GM23338 (cell line): ENCODE results near the gene HOXC5. TPM values are rescaled to one million over a fixed set of nuclear protein-coding genes. Genes with fewer than 3 reads are reported as not detected.

Experiments
- ATAC-seq: fragments of 200-7000 bp; cut with Tn5 transposase; 3 replicates; pipeline ENCODE4 v1.9.1; 2020
- DNase-seq: peaks from one replicate; pipeline ENCODE4 v3.0.0-alpha.2; 2015; ENCODE audit warnings: low spot score
- H2AFZ ChIP-seq: fragments of 200-600 bp; sonication (generic); 2 replicates; pipeline ENCODE4 v1.8.0; 2016; ENCODE audit warnings: antibody characterized with exemption, mild to moderate bottlenecking, moderate library complexity
- H3F3A ChIP-seq: fragments of 200-600 bp; sonication (generic); replicated peaks from 2 replicates; pipeline ENCODE4 v1.8.0; 2017; ENCODE audit warnings: antibody characterized with exemption, mixed run types, low read depth
- H3K27ac ChIP-seq: fragments of 200-600 bp; sonication (generic); 2 replicates; pipeline ENCODE4 v1.6.1; 2016; ENCODE audit warnings: low read depth
- H3K27me3 ChIP-seq: fragments of 200-600 bp; sonication (generic); 2 replicates; pipeline ENCODE4 v1.8.0; 2016; ENCODE audit warnings: mild to moderate bottlenecking, mixed run types, moderate library complexity; ENCODE audit not compliant: insufficient read depth
- H3K36me3 ChIP-seq: fragments of 200-600 bp; sonication (generic); 2 replicates; pipeline ENCODE4 v1.8.0; 2016; ENCODE audit warnings: mild to moderate bottlenecking; ENCODE audit not compliant: insufficient read depth
- H3K4me1 ChIP-seq: fragments of 200-600 bp; sonication (generic); 2 replicates; pipeline ENCODE4 v1.8.0; 2016; ENCODE audit warnings: mild to moderate bottlenecking, moderate library complexity; ENCODE audit not compliant: insufficient read depth
- H3K4me2 ChIP-seq: fragments of 200-600 bp; sonication (generic); 2 replicates; pipeline ENCODE4 v1.7.1; 2017; ENCODE audit warnings: mixed run types
- H3K4me3 ChIP-seq: fragments of 200-600 bp; sonication (generic); 2 replicates; pipeline ENCODE4 v1.6.1; 2016; ENCODE audit warnings: mixed run types
- H3K79me2 ChIP-seq: fragments of 200-600 bp; sonication (generic); replicated peaks from 2 replicates; pipeline ENCODE4 v1.8.0; 2017; ENCODE audit warnings: mild to moderate bottlenecking; ENCODE audit not compliant: insufficient read depth
- H3K9me2 ChIP-seq: fragments of 200-600 bp; sonication (generic); 2 replicates; pipeline ENCODE4 v1.8.0; 2017; ENCODE audit not compliant: insufficient read depth
- H4K20me1 ChIP-seq: fragments of 200-600 bp; sonication (generic); replicated peaks from 2 replicates; pipeline ENCODE4 v1.8.0; 2017; ENCODE audit warnings: mild to moderate bottlenecking; ENCODE audit not compliant: insufficient read depth
- H3K27ac Mint-ChIP-seq: 2 replicates; pipeline ENCODE4 v1.8.0; 2020; ENCODE audit warnings: inconsistent platforms, mild to moderate bottlenecking, moderate library complexity, mixed read lengths
- H3K27me3 Mint-ChIP-seq: 3 replicates; pipeline ENCODE4 v1.8.0; 2022; ENCODE audit warnings: low read depth, mild to moderate bottlenecking, moderate library complexity, mixed read lengths, inconsistent platforms; ENCODE audit not compliant: insufficient read depth, poor library complexity
- H3K36me3 Mint-ChIP-seq: 3 replicates; pipeline ENCODE4 v1.8.0; 2021; ENCODE audit warnings: low read depth, mild to moderate bottlenecking, inconsistent platforms, moderate library complexity, mixed read lengths
- H3K4me1 Mint-ChIP-seq: 3 replicates; pipeline ENCODE4 v1.8.0; 2020; ENCODE audit warnings: mild to moderate bottlenecking, inconsistent platforms, mixed read lengths
- H3K4me3 Mint-ChIP-seq: 3 replicates; pipeline ENCODE4 v1.8.0; 2021; ENCODE audit warnings: moderate library complexity, mild to moderate bottlenecking, inconsistent platforms, mixed read lengths
- H3K9me3 Mint-ChIP-seq: 3 replicates; pipeline ENCODE4 v1.8.0; 2020; ENCODE audit warnings: moderate library complexity, mild to moderate bottlenecking, inconsistent platforms, mixed read lengths
- EZH2 ChIP-seq: fragments of 200-600 bp; sonication (generic); IDR thresholded peaks from one replicate; pipeline ENCODE4 v1.8.0; 2017; ENCODE audit warnings: antibody characterized with exemption, mild to moderate bottlenecking, low read depth; ENCODE audit not compliant: unreplicated experiment
- STAT1 ChIP-seq: IDR thresholded peaks from one replicate; pipeline ENCODE4 v1.6.1; 2016; ENCODE audit warnings: antibody characterized with exemption; ENCODE audit not compliant: unreplicated experiment
- ZNF114 ChIP-seq: fragments of 250-450 bp; sonication (Bioruptor Pico); IDR thresholded peaks from 2 replicates; pipeline ENCODE4 v1.5.0; 2020; ENCODE audit warnings: mild to moderate bottlenecking, moderate library complexity
- ZNF331 ChIP-seq: fragments of 250-450 bp; sonication (Bioruptor Pico); IDR thresholded peaks from 2 replicates; pipeline ENCODE4 v1.5.0; 2020; ENCODE audit warnings: low read depth, mild to moderate bottlenecking, moderate library complexity
- ZNF462 ChIP-seq: fragments of 250-450 bp; sonication (Bioruptor Pico); IDR thresholded peaks from 2 replicates; pipeline ENCODE4 v1.5.0; 2020; ENCODE audit warnings: mild to moderate bottlenecking, moderate library complexity
- polyA plus RNA-seq: library from polyadenylated mRNA; unstranded; fragments of >200 nt; fragmentation: Nextera tagmentation; extraction: Ambion mirVana; gene quantifications from 2 replicates; pipeline ENCODE4 v1.2.1, GENCODE V29; 2016
- total RNA-seq: library from RNA; depleted of rRNA; stranded (reverse); fragments of >200 nt; shearing (Covaris generic); gene quantifications from 2 replicates; pipeline ENCODE4 v1.2.3, GENCODE V29; 2014
- TF ChIP-seq, protein P1 (sequence below), 2 experiments: fragments of 200-600 bp in 1 of 2; sonication (generic) in 1 of 2; conservative IDR thresholded peaks; 2 replicates each; pipeline versions ENCODE4 v1.5.1 to v1.6.1; 2016 to 2017; ENCODE audit warnings: antibody characterized with exemption in 2 of 2, low read depth in 2 of 2, mild to moderate bottlenecking in 2 of 2, moderate library complexity in 1 of 2

The HOXC5 gene
- total and polyA plus RNA-seq, 2 experiments from 2014 or later = not detected

GRCh38 chr12:54036620-54037359, 3.9 kb downstream of the HOXC5 start:
- Mint-ChIP-seq H3K27me3 (peaks cover 97% of the 10 kb centered on the region), H3K27ac (no peak overlapping the region), H3K4me3 (no peak overlapping the region), H3K4me1 (peaks cover 15% of the 10 kb centered on the region), H3K36me3 (no peaks in the 10 kb centered on the region; the same call in 2 of the 3 replicates), H3K9me3 (peaks cover 7% of the 10 kb centered on the region; the same call in 2 of the 3 replicates)
- Histone ChIP-seq H4K20me1 (peaks cover 43% of the 10 kb centered on the region), H3K4me2 (no peak overlapping the region), H3K4me1 (peaks cover 21% of the 10 kb centered on the region; the same call in 1 of the 2 replicates), H2AFZ (no peak overlapping the region), H3K36me3 (no peaks in the 10 kb centered on the region), H3K27me3 (peaks cover 100% of the 10 kb centered on the region), H3F3A (peaks cover 21% of the 10 kb centered on the region; the same call in 1 of the 2 replicates), H3K9me2 (no peaks in the 10 kb centered on the region), H3K79me2 (no peaks in the 10 kb centered on the region), H3K27ac (no peak overlapping the region), H3K4me3 (no peak overlapping the region)
- TF ChIP-seq, protein P1, sequence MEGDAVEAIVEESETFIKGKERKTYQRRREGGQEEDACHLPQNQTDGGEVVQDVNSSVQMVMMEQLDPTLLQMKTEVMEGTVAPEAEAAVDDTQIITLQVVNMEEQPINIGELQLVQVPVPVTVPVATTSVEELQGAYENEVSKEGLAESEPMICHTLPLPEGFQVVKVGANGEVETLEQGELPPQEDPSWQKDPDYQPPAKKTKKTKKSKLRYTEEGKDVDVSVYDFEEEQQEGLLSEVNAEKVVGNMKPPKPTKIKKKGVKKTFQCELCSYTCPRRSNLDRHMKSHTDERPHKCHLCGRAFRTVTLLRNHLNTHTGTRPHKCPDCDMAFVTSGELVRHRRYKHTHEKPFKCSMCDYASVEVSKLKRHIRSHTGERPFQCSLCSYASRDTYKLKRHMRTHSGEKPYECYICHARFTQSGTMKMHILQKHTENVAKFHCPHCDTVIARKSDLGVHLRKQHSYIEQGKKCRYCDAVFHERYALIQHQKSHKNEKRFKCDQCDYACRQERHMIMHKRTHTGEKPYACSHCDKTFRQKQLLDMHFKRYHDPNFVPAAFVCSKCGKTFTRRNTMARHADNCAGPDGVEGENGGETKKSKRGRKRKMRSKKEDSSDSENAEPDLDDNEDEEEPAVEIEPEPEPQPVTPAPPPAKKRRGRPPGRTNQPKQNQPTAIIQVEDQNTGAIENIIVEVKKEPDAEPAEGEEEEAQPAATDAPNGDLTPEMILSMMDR (conservative IDR thresholded peaks at IDR 0.05; ENCODE audit: low read depth in 2 of 2) = no peak
- peak; percentile 78 for TF ChIP-seq EZH2
- TF ChIP-seq ZNF114 (CRISPR knock-in tag) = no peak
- ATAC-seq (peak; percentile 3; the same call in 2 of the 3 replicates), DNase-seq (peak; percentile 38)

DNA sequence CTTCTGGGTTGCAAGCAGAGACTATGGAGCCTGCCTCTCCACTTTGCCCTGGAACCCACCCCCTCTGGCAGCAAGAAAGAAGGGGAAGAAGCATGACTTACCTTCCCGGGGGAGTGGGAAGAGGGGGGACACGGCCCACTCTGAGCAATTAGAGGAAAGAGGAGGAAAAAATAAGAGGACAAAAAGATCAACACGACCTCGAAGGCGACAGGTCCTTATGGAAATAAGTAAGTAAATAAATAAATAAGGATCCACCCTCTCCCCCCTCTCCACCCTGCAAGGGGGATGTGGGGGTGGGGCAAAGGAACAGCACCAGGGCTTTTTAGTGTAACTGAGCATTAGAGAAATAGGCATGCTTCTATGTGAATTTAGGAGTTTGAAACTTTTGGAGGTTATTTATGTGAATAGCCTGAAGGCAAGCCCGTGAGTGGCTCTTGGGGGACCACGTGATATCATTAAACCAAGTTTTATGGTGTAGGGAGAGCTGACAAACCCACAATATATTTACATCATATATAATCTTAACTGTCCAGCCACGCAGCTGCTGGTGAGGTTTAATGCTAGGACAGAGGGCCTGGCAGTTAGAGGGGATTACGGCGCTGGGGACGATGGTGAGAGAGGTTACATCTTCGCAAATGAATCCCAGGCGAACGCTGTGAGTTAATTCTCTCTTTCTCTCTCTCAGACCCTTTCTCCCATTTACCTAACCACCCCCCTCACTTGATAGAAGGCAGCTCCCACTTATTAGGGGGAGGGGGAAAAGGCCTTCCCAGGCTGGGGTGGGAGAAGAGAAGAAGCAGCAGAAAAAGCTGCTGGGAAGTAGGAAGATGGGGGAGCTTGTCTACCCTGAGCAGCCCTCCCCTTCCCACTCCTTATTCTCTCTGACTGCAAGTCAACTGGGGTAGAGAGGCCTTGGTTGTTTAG, 4.8 kb downstream of the HOXC5 start:
- no peak overlapping the region for H2AFZ ChIP-seq
- H4K20me1 ChIP-seq = peaks cover 41% of the 10 kb centered on the region
- Mint-ChIP-seq H3K4me1 (peaks cover 15% of the 10 kb centered on the region), H3K36me3 (no peaks in the 10 kb centered on the region; the same call in 2 of the 3 replicates), H3K4me3 (no peak overlapping the region; the same call in 2 of the 3 replicates), H3K27me3 (peaks cover 97% of the 10 kb centered on the region), H3K9me3 (peaks cover 7% of the 10 kb centered on the region; the same call in 2 of the 3 replicates), H3K27ac (no peak overlapping the region)
- ATAC-seq = no peak
- H3K27ac ChIP-seq = no peak overlapping the region
- no peak overlapping the region for H3K4me2 ChIP-seq
- H3K79me2 ChIP-seq = no peaks in the 10 kb centered on the region
- H3K4me1 ChIP-seq = peaks cover 21% of the 10 kb centered on the region; the same call in 1 of the 2 replicates
- peak; percentile 1 for DNase-seq
- H3K9me2 ChIP-seq = no peaks in the 10 kb centered on the region
- peaks cover 100% of the 10 kb centered on the region for H3K27me3 ChIP-seq
- H3F3A ChIP-seq = peaks cover 19% of the 10 kb centered on the region; the same call in 1 of the 2 replicates
- no peaks in the 10 kb centered on the region for H3K36me3 ChIP-seq
- no peak for TF ChIP-seq STAT1
- no peak for TF ChIP-seq ZNF462 (CRISPR knock-in tag)
- no peak for TF ChIP-seq ZNF331 (CRISPR knock-in tag)
- TF ChIP-seq EZH2 = peak; percentile 75
- H3K4me3 ChIP-seq = no peak overlapping the region
